SK-N-SH treated with all-trans-retinoic acid at 6 μM for 48 hours (cell line): ENCODE data around the gene SNPH.

ENCODE experiments used
- ATAC-seq: fragments of 200-7000 bp; cut with Tn5 transposase; 3 replicates; pipeline ENCODE4 v1.9.1; 2020; ENCODE audit warnings: mild to moderate bottlenecking, moderate library complexity
- ARNTL ChIP-seq: fragments of 450-650 bp; formaldehyde crosslinking; IDR thresholded peaks from 2 replicates; pipeline ENCODE4 v1.5.0; 2020; ENCODE audit warnings: low read depth, mild to moderate bottlenecking, moderate library complexity, borderline replicate concordance
- BACH2 ChIP-seq: fragments of 250-450 bp; sonication (Bioruptor Pico); IDR thresholded peaks from 2 replicates; pipeline ENCODE4 v1.9.0; 2021; ENCODE audit warnings: mild to moderate bottlenecking, borderline replicate concordance
- CREB5 ChIP-seq: fragments of 250-450 bp; sonication (Bioruptor Pico); IDR thresholded peaks from 2 replicates; pipeline ENCODE4 v1.5.1; 2020; ENCODE audit warnings: low read depth, mild to moderate bottlenecking, moderate library complexity
- CSDC2 ChIP-seq: fragments of 250-450 bp; sonication (Bioruptor Pico); IDR thresholded peaks from 2 replicates; pipeline ENCODE4 v1.5.0; 2020; ENCODE audit warnings: mild to moderate bottlenecking, moderate library complexity
- ESRRG ChIP-seq: fragments of 250-450 bp; sonication (Bioruptor Pico); IDR thresholded peaks from 2 replicates; pipeline ENCODE4 v1.6.1; 2021; ENCODE audit warnings: mild to moderate bottlenecking
- GLIS3 ChIP-seq: fragments of 250-450 bp; sonication (Bioruptor Pico); IDR thresholded peaks from 2 replicates; pipeline ENCODE4 v1.5.0; 2020; ENCODE audit warnings: mild to moderate bottlenecking, moderate library complexity
- ISL1 ChIP-seq: fragments of 250-450 bp; sonication (Bioruptor Pico); IDR thresholded peaks from 2 replicates; pipeline ENCODE4 v2.1.2; 2022; ENCODE audit warnings: mild to moderate bottlenecking, moderate library complexity
- OSR1 ChIP-seq: fragments of 250-450 bp; sonication (Bioruptor Pico); IDR thresholded peaks from 2 replicates; pipeline ENCODE4 v1.8.0; 2022; ENCODE audit warnings: moderate library complexity, mild to moderate bottlenecking, inconsistent platforms
- PPARA ChIP-seq: fragments of 250-450 bp; sonication (Bioruptor Pico); IDR thresholded peaks from 2 replicates; pipeline ENCODE4 v1.5.0; 2020; ENCODE audit warnings: mild to moderate bottlenecking, borderline replicate concordance
- RARB ChIP-seq: fragments of 250-450 bp; sonication (Bioruptor Pico); IDR thresholded peaks from 2 replicates; pipeline ENCODE4 v1.8.0; 2021; ENCODE audit warnings: mild to moderate bottlenecking, moderate library complexity
- SNAI2 ChIP-seq: fragments of 250-450 bp; sonication (Bioruptor Pico); IDR thresholded peaks from 2 replicates; pipeline ENCODE4 v1.5.0; 2020; ENCODE audit warnings: mild to moderate bottlenecking, moderate library complexity
- TCF4 ChIP-seq: fragments of 250-450 bp; sonication (Bioruptor Pico); IDR thresholded peaks from 2 replicates; pipeline ENCODE4 v1.8.0; 2021; ENCODE audit warnings: mild to moderate bottlenecking, moderate library complexity, borderline replicate concordance
- TOX ChIP-seq: fragments of 250-450 bp; sonication (Bioruptor Pico); IDR thresholded peaks from 2 replicates; pipeline ENCODE4 v1.8.0; 2021; ENCODE audit warnings: mild to moderate bottlenecking, moderate library complexity, borderline replicate concordance
- ZC3H10 ChIP-seq: fragments of 250-450 bp; sonication (Bioruptor Pico); IDR thresholded peaks from 2 replicates; pipeline ENCODE4 v1.5.1; 2021; ENCODE audit warnings: mild to moderate bottlenecking, moderate library complexity
- ZFP3 ChIP-seq: fragments of 250-450 bp; sonication (Bioruptor Pico); IDR thresholded peaks from 2 replicates; pipeline ENCODE4 v1.5.0; 2020; ENCODE audit warnings: mild to moderate bottlenecking, moderate library complexity
- ZFP30 ChIP-seq: fragments of 450-650 bp; formaldehyde crosslinking; IDR thresholded peaks from 2 replicates; pipeline ENCODE4 v1.5.0; 2022; ENCODE audit warnings: mild to moderate bottlenecking, moderate library complexity
- ZNF565 ChIP-seq: fragments of 450-650 bp; formaldehyde crosslinking; conservative IDR thresholded peaks from 2 replicates; pipeline ENCODE4 v1.5.0; 2020; ENCODE audit warnings: low read depth, mild to moderate bottlenecking, moderate library complexity
- ZNF70 ChIP-seq: fragments of 450-650 bp; formaldehyde crosslinking; IDR thresholded peaks from 2 replicates; pipeline ENCODE4 v1.5.0; 2020; ENCODE audit warnings: mild to moderate bottlenecking, moderate library complexity
- ZNF8 ChIP-seq: fragments of 450-650 bp; formaldehyde crosslinking; IDR thresholded peaks from 2 replicates; pipeline ENCODE4 v1.5.0; 2020; ENCODE audit warnings: mild to moderate bottlenecking, moderate library complexity
- TF ChIP-seq, protein P1 (sequence below): fragments of 250-450 bp; sonication (Bioruptor Pico); IDR thresholded peaks from 2 replicates; pipeline ENCODE4 v1.8.0; 2020; ENCODE audit warnings: mild to moderate bottlenecking, moderate library complexity, borderline replicate concordance
- TF ChIP-seq, protein P2 (sequence below): fragments of 250-450 bp; sonication (Bioruptor Pico); IDR thresholded peaks from 2 replicates; pipeline ENCODE4 v1.8.0; 2021; ENCODE audit warnings: low read depth, mild to moderate bottlenecking, moderate library complexity, borderline replicate concordance
- TF ChIP-seq, protein P3 (sequence below): fragments of 250-450 bp; sonication (Bioruptor Pico); IDR thresholded peaks from 2 replicates; pipeline ENCODE4 v1.5.0; 2020; ENCODE audit warnings: mild to moderate bottlenecking, moderate library complexity

The SNPH gene

GRCh38 chr20:1336699-1337367 lies 70.7 kb downstream of the SNPH start:
- ATAC-seq, result no peak
- TF ChIP-seq ARNTL (no peak), GLIS3 (no peak), ZNF565 (no peak), BACH2 (CRISPR knock-in tag) (no peak), ZNF70 (CRISPR knock-in tag) (no peak), TOX (no peak), OSR1 (CRISPR knock-in tag) (no peak), ISL1 (CRISPR knock-in tag) (no peak), ZFP3 (no peak), ZC3H10 (CRISPR knock-in tag) (no peak), ZFP30 (CRISPR knock-in tag) (no peak), PPARA (CRISPR knock-in tag) (no peak), SNAI2 (no peak), CSDC2 (CRISPR knock-in tag) (no peak)
- TF ChIP-seq, protein P1, sequence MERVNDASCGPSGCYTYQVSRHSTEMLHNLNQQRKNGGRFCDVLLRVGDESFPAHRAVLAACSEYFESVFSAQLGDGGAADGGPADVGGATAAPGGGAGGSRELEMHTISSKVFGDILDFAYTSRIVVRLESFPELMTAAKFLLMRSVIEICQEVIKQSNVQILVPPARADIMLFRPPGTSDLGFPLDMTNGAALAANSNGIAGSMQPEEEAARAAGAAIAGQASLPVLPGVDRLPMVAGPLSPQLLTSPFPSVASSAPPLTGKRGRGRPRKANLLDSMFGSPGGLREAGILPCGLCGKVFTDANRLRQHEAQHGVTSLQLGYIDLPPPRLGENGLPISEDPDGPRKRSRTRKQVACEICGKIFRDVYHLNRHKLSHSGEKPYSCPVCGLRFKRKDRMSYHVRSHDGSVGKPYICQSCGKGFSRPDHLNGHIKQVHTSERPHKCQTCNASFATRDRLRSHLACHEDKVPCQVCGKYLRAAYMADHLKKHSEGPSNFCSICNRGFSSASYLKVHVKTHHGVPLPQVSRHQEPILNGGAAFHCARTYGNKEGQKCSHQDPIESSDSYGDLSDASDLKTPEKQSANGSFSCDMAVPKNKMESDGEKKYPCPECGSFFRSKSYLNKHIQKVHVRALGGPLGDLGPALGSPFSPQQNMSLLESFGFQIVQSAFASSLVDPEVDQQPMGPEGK (CRISPR knock-in tag), result no peak
- TF ChIP-seq, protein P2, sequence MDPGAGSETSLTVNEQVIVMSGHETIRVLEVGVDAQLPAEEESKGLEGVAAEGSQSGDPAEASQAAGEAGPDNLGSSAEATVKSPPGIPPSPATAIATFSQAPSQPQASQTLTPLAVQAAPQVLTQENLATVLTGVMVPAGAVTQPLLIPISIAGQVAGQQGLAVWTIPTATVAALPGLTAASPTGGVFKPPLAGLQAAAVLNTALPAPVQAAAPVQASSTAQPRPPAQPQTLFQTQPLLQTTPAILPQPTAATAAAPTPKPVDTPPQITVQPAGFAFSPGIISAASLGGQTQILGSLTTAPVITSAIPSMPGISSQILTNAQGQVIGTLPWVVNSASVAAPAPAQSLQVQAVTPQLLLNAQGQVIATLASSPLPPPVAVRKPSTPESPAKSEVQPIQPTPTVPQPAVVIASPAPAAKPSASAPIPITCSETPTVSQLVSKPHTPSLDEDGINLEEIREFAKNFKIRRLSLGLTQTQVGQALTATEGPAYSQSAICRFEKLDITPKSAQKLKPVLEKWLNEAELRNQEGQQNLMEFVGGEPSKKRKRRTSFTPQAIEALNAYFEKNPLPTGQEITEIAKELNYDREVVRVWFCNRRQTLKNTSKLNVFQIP (CRISPR knock-in tag), result no peak
- TF ChIP-seq, protein P3, sequence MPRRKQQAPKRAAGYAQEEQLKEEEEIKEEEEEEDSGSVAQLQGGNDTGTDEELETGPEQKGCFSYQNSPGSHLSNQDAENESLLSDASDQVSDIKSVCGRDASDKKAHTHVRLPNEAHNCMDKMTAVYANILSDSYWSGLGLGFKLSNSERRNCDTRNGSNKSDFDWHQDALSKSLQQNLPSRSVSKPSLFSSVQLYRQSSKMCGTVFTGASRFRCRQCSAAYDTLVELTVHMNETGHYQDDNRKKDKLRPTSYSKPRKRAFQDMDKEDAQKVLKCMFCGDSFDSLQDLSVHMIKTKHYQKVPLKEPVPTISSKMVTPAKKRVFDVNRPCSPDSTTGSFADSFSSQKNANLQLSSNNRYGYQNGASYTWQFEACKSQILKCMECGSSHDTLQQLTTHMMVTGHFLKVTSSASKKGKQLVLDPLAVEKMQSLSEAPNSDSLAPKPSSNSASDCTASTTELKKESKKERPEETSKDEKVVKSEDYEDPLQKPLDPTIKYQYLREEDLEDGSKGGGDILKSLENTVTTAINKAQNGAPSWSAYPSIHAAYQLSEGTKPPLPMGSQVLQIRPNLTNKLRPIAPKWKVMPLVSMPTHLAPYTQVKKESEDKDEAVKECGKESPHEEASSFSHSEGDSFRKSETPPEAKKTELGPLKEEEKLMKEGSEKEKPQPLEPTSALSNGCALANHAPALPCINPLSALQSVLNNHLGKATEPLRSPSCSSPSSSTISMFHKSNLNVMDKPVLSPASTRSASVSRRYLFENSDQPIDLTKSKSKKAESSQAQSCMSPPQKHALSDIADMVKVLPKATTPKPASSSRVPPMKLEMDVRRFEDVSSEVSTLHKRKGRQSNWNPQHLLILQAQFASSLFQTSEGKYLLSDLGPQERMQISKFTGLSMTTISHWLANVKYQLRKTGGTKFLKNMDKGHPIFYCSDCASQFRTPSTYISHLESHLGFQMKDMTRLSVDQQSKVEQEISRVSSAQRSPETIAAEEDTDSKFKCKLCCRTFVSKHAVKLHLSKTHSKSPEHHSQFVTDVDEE, result no peak

GRCh38 chr20:1337441-1337840 lies 71.3 kb downstream of the SNPH start:
- TF ChIP-seq PPARA (CRISPR knock-in tag) (no peak), RARB (no peak), GLIS3 (no peak), ARNTL (no peak), ISL1 (CRISPR knock-in tag) (no peak), CSDC2 (CRISPR knock-in tag) (no peak), BACH2 (CRISPR knock-in tag) (no peak), ZC3H10 (CRISPR knock-in tag) (no peak)
- TF ChIP-seq, protein P1 (CRISPR knock-in tag), result no peak
- no peak for ATAC-seq

DNA sequence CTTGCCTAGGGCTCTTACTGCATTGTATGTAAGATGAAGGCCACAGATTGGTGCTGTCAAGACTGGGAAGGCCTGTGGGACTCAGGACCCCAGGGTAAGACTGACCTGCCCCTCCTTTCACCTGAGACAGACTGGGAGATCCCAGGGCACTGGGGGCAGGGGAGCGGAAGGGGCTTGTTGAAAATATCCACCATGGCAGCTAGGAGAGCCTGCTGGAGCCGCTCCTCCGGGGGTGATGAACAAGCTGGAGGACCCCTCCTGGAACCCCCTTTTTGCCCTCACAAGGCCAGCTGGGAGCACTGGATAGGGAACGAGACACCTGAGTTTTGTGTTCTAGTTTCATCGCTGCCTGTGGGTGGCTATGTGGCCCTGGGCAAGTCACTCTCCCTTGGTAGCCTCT lies 72.0 kb downstream of the SNPH start:
- no peak for ATAC-seq
- TF ChIP-seq ZNF8, result no peak
- no peak for TF ChIP-seq ZNF70 (CRISPR knock-in tag)
- TF ChIP-seq TCF4, result no peak
- no peak for TF ChIP-seq ZC3H10 (CRISPR knock-in tag)
- no peak for TF ChIP-seq OSR1 (CRISPR knock-in tag)
- no peak for TF ChIP-seq CREB5 (CRISPR knock-in tag)
- TF ChIP-seq ESRRG (CRISPR knock-in tag), result no peak
- TF ChIP-seq CSDC2 (CRISPR knock-in tag), result no peak
- TF ChIP-seq GLIS3, result no peak
- TF ChIP-seq TOX, result no peak
- TF ChIP-seq ZFP30 (CRISPR knock-in tag), result no peak
- TF ChIP-seq ISL1 (CRISPR knock-in tag), result no peak
- TF ChIP-seq, protein P1 (CRISPR knock-in tag), result no peak
- TF ChIP-seq, protein P2 (CRISPR knock-in tag), result no peak
- TF ChIP-seq SNAI2, result no peak
